GM12891 (cell line): ENCODE data around the gene AGRN.
"Not testable (repeated sequence)": the region's sequence is repeated elsewhere in the genome, so short reads cannot be mapped to it uniquely, and the experiment has no call there.

Experiments used
- POLR2A ChIP-seq: IDR thresholded peaks from 2 replicates; pipeline ENCODE4 v1.6.1; 2011; ENCODE audit warnings: low read depth, low read length, control low read depth
- POLR2AphosphoS5 ChIP-seq: IDR thresholded peaks from 2 replicates; pipeline ENCODE4 v1.6.1; 2011; ENCODE audit warnings: low read depth, low read length, control low read depth

DNA sequence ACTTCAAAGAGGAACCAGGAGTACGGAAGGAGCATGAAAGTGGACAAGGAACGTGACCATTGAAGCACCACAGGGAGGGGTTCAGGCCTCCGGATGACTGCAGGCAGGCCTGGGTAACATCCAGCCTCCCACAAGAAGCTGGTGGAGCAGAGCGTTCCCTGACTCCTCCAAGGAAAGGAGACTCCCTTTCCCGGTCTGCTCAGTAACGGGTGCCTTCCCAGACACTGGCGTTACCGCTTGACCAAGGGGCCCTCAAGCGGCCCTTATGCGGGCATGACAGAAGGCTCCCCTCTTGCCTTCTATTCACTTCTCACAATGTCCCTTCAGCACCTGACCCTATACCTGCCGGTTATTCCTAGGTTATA, 46.0 kb downstream of the AGRN start:
- not testable (repeated sequence) for TF ChIP-seq POLR2A, POLR2AphosphoS5
